Activated naive CD4-positive, alpha-beta T cell treated with anti-CD3 and anti-CD28 coated beads for 36 hours (primary cell): ENCODE measurements around the gene REG4. TPM values are rescaled to one million over a fixed set of nuclear protein-coding genes. Genes with fewer than 3 reads are reported as not detected.
A peak's percentile ranks its signal among the peaks of the same experiment; 100 is the strongest.
"Not testable (repeated sequence)": the region's sequence is repeated elsewhere in the genome, so short reads cannot be mapped to it uniquely, and the experiment has no call there.

Experiments
- CTCF ChIA-PET: fragments of 350-600 bp; sonication (Branson Sonifier 250); formaldehyde crosslinking; loops from one replicate; lab custom pipeline; 2021; ENCODE audit warnings: antibody characterized with exemption; lab: Charles Lee
- DNase-seq: peaks from one replicate; pipeline ENCODE4 v3.0.0-alpha.2; 2020
- H3K27ac Mint-ChIP-seq: one replicate; pipeline ENCODE4 v1.8.0; 2021; ENCODE audit warnings: mild to moderate bottlenecking, mixed read lengths
- H3K27me3 Mint-ChIP-seq: one replicate; pipeline ENCODE4 v1.8.0; 2021; ENCODE audit warnings: low read depth, mixed read lengths
- H3K36me3 Mint-ChIP-seq: one replicate; pipeline ENCODE4 v1.8.0; 2021; ENCODE audit warnings: low read depth, mixed read lengths
- H3K4me1 Mint-ChIP-seq: one replicate; pipeline ENCODE4 v1.8.0; 2021; ENCODE audit warnings: low read depth, mixed read lengths
- H3K4me3 Mint-ChIP-seq: one replicate; pipeline ENCODE4 v1.8.0; 2021; ENCODE audit warnings: mild to moderate bottlenecking, moderate library complexity, mixed read lengths
- H3K9me3 Mint-ChIP-seq: one replicate; pipeline ENCODE4 v1.8.0; 2021; ENCODE audit warnings: mixed read lengths
- intact Hi-C: fragments of 100-400 bp; cut with micrococcal nuclease; formaldehyde crosslinking; loops from one replicate; pipeline ENCODE4 v1.15.1; 2023
- total RNA-seq, 2 experiments: library from RNA; stranded (reverse); gene quantifications; one replicate each; pipeline ENCODE4 v1.2.3, GENCODE V29; 2021

The REG4 gene
- total RNA-seq: 1 to 10 TPM in 1 of 2 experiments, under 1 TPM in 1; 0.64 to 1.0 TPM

- Mint-ChIP-seq H3K27ac (no peak within 1 kb of the TSS), H3K4me3 (no peak within 1 kb of the TSS), H3K4me1 (peaks cover 3% of the 10 kb centered on the region), H3K9me3 (no peaks in the 10 kb centered on the region), H3K36me3 (no peaks in the 10 kb centered on the region), H3K27me3 (peaks cover 5% of the 10 kb centered on the region)
- no peak for DNase-seq
- CTCF ChIA-PET: no interaction called here
- intact Hi-C loops: no loop called here
Observed at GRCh38 chr1:119811387-119811786, at the start of gene REG4. REG4 (minus strand) TSS chr1:119811460; CDS start chr1:119808769, 2,691 bp downstream.

DNA sequence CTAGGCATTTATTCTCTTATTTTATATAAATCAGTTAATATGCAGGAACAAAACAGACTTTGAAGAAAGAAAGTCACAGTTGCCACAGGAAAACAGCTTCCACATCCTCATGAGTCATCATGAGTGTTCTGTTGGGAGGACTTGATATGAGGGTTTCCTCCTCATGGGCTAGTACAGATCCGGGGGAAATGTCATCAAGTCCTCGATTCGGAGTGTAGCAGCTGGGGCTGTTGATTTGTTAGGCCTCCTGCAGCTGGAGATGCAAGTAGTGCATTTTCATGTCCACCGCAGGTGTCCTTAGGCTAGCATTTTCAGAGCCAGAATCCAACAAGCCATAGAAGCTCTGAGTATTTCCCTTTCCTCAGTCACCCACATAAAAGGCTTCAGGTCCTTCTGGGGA, 48.4 kb upstream of the REG4 start:
- no peak overlapping the region for H3K4me3 Mint-ChIP-seq
- peak; percentile 26 for DNase-seq
- H3K27me3 Mint-ChIP-seq: peaks cover 9% of the 10 kb centered on the region
- H3K27ac Mint-ChIP-seq: no peak overlapping the region
- CTCF ChIA-PET: interaction anchor here (1.2 to 4.0 kb wide), 3 partner anchors 10 to 115 kb away, joined by 3 to 15 read pairs (median 3); no protein-coding TSS in a partner anchor
- H3K4me1 Mint-ChIP-seq: peaks cover 12% of the 10 kb centered on the region
- intact Hi-C loops: no loop called here
- no peaks in the 10 kb centered on the region for H3K36me3 Mint-ChIP-seq
- H3K9me3 Mint-ChIP-seq: no peaks in the 10 kb centered on the region

GRCh38 chr1:119858556-119859214, 47.4 kb upstream of the REG4 start:
- H3K9me3 Mint-ChIP-seq, H3K27ac Mint-ChIP-seq, DNase-seq, H3K36me3 Mint-ChIP-seq, H3K27me3 Mint-ChIP-seq, H3K4me3 Mint-ChIP-seq, intact Hi-C loops: not testable (repeated sequence)
- H3K4me1 Mint-ChIP-seq: peaks cover 12% of the 10 kb centered on the region
- CTCF ChIA-PET: interaction anchor here (1.2 to 4.0 kb wide), 4 partner anchors 11 to 114 kb away, joined by 3 to 15 read pairs (median 3); no protein-coding TSS in a partner anchor

DNA sequence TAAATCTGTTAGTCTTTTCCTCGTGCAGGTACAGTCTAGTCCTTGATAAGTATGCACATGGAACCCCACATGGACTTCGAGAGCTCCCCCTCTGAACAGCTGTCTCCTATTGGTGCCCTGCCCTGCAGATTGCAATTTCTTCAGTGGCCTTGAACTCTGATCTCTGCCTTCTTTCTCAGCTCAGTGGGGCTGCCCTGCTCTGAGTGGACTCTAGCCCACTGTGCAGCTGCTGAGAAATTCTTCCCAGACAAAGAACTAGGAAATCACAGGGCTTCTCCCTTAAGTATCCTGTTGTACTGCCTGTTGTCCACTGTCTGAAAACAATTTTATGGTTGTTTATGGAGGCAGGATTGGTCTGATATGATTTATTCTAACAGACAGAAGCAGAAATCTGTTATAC, 46.9 kb upstream of the REG4 start:
- CTCF ChIA-PET: interaction anchor here (1.5 to 4.0 kb wide), 3 partner anchors 11 to 33 kb away, joined by 3 to 15 read pairs (median 3); no protein-coding TSS in a partner anchor
- H3K27me3 Mint-ChIP-seq: peaks cover 6% of the 10 kb centered on the region
- H3K4me1 Mint-ChIP-seq: peaks cover 12% of the 10 kb centered on the region
- no peak overlapping the region for H3K4me3 Mint-ChIP-seq
- H3K9me3 Mint-ChIP-seq: no peaks in the 10 kb centered on the region
- no peak overlapping the region for H3K27ac Mint-ChIP-seq
- H3K36me3 Mint-ChIP-seq: no peaks in the 10 kb centered on the region
- intact Hi-C loops: no loop called here
- DNase-seq: no peak

DNA sequence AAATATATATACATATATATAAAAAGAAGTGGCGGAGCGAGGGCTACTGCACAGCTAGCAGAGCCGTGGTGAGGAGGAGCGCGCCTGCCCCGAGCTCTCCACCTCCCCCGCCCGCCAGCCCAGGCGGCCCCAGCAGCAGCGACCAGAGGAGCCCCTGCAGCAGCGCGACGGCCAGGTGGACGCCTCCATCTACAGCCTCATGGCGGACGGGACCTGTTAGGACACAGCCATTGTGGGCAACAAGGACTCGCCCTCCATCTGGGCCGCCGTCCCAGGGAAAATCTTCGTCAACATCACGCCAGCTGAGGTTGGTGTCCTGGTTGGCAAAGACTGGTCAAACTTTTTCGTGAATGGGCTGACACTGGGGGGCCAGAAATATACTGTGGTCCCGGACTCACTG, 41.9 kb upstream of the REG4 start:
- Mint-ChIP-seq H3K4me3 (no peak overlapping the region), H3K4me1 (no peaks in the 10 kb centered on the region), H3K27ac (no peak overlapping the region), H3K9me3 (no peaks in the 10 kb centered on the region), H3K27me3 (peaks cover 3% of the 10 kb centered on the region), H3K36me3 (no peaks in the 10 kb centered on the region)
- no peak for DNase-seq
- CTCF ChIA-PET: no interaction called here
- intact Hi-C loops: no loop called here

DNA sequence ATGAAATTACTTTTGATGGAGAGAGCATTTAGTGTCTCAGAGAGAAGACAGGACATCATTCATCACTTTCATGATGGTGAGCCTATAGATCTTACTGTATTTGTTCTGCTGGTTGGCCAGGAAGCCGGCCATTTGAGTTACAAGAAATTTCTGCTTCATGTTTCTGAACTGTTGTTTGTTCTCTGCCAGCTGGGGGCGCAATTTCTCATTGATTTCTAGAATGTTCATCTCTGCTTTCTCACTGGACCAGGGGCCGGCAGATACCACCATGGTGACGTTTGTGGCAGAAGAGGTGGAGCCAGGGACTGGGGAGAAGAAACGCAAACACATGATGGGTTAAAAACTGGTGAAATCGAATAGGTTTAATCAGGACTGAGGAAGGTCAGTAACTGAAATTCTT, 32.9 kb upstream of the REG4 start:
- DNase-seq: peak; percentile 13
- H3K36me3 Mint-ChIP-seq, CTCF ChIA-PET, intact Hi-C loops, H3K4me1 Mint-ChIP-seq, H3K27ac Mint-ChIP-seq, H3K4me3 Mint-ChIP-seq, H3K9me3 Mint-ChIP-seq, H3K27me3 Mint-ChIP-seq: not testable (repeated sequence)

GRCh38 chr1:119841306-119841705, 30.0 kb upstream of the REG4 start:
- Mint-ChIP-seq H3K4me1 (peaks cover 2% of the 10 kb centered on the region), H3K9me3 (no peaks in the 10 kb centered on the region), H3K27ac (no peak overlapping the region), H3K27me3 (peaks cover 8% of the 10 kb centered on the region), H3K36me3 (no peaks in the 10 kb centered on the region), H3K4me3 (no peak overlapping the region)
- no peak for DNase-seq
- CTCF ChIA-PET: interaction anchor here (1.1 kb wide), 2 partner anchors 31 to 95 kb away, joined by 3 read pairs; no protein-coding TSS in a partner anchor
- intact Hi-C loops: no loop called here

- H3K27ac Mint-ChIP-seq: no peak overlapping the region
- H3K4me3 Mint-ChIP-seq: no peak overlapping the region
- CTCF ChIA-PET: interaction anchor here (1.1 kb wide), 2 partner anchors 32 to 96 kb away, joined by 3 read pairs; no protein-coding TSS in a partner anchor
- intact Hi-C loops: no loop called here
- no peaks in the 10 kb centered on the region for H3K9me3 Mint-ChIP-seq
- no peaks in the 10 kb centered on the region for H3K36me3 Mint-ChIP-seq
- H3K27me3 Mint-ChIP-seq: peaks cover 8% of the 10 kb centered on the region
- DNase-seq: no peak
- peaks cover 2% of the 10 kb centered on the region for H3K4me1 Mint-ChIP-seq
Observed at GRCh38 chr1:119840745-119841144, 29.5 kb upstream of the REG4 start.

DNA sequence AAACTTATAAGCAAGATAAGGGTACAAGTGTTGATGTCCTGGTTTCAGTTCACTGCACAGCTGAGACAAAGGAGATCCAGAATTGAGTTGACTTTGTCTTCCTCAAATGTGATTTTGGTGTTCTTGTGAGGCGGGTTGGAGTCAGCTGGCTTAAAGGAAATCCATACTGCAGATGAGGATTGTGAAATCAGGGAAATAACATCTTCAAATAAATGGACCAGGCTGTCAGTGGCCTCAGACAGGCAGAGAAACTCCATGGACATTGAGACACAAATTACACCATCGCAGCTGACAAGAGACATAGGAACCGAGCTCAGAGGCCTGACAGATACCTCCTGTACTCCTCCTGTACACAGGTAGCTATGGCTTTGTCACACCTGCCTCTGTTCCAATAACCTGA, 27.0 kb upstream of the REG4 start:
- H3K4me3 Mint-ChIP-seq: no peak overlapping the region
- H3K27me3 Mint-ChIP-seq: peaks cover 8% of the 10 kb centered on the region
- H3K4me1 Mint-ChIP-seq: peaks cover 2% of the 10 kb centered on the region
- CTCF ChIA-PET: interaction anchor here (0.9 kb wide), 2 partner anchors 11 to 13 kb away, joined by 3 to 4 read pairs; no protein-coding TSS in a partner anchor
- H3K27ac Mint-ChIP-seq: no peak overlapping the region
- DNase-seq: no peak
- intact Hi-C loops: no loop called here
- H3K9me3 Mint-ChIP-seq: no peaks in the 10 kb centered on the region
- H3K36me3 Mint-ChIP-seq: no peaks in the 10 kb centered on the region

- Mint-ChIP-seq H3K4me3 (no peak overlapping the region), H3K4me1 (peaks cover 2% of the 10 kb centered on the region), H3K27ac (no peak overlapping the region), H3K9me3 (peaks cover 2% of the 10 kb centered on the region), H3K36me3 (no peaks in the 10 kb centered on the region), H3K27me3 (peaks cover 4% of the 10 kb centered on the region)
- intact Hi-C loops: no loop called here
- CTCF ChIA-PET: interaction anchor here (0.6 to 2.0 kb wide), 2 partner anchors 18 to 26 kb away, joined by 3 to 5 read pairs; no protein-coding TSS in a partner anchor
- no peak for DNase-seq
Observed at GRCh38 chr1:119834990-119835389, 23.7 kb upstream of the REG4 start.

DNA sequence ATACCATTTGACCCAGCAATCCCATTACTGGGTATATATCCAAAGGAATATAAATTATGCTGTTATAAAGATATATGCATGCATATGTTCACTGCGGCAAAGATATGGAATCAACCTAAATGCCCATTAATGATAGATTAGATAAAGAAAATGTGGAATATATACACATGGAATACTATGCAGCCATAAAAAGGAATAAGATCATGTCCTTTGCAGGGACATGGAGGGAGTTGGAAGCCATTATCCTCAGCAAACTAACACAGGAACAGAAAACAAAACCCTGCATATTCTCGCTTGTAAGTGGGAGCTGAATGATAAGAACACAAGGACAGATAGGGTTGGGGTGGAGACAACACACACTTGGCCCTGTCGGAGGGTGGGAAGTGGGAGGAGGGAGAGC, 19.8 kb upstream of the REG4 start:
- DNase-seq: no peak
- Mint-ChIP-seq H3K4me3 (no peak overlapping the region), H3K4me1 (no peaks in the 10 kb centered on the region), H3K36me3 (no peaks in the 10 kb centered on the region), H3K9me3 (peaks cover 2% of the 10 kb centered on the region), H3K27me3 (peaks cover 2% of the 10 kb centered on the region), H3K27ac (no peak overlapping the region)
- CTCF ChIA-PET: no interaction called here
- intact Hi-C loops: no loop called here

GRCh38 chr1:119829625-119830024, 18.4 kb upstream of the REG4 start:
- no peak overlapping the region for H3K27ac Mint-ChIP-seq
- no peaks in the 10 kb centered on the region for H3K36me3 Mint-ChIP-seq
- intact Hi-C loops: no loop called here
- H3K4me1 Mint-ChIP-seq: no peaks in the 10 kb centered on the region
- no peak overlapping the region for H3K4me3 Mint-ChIP-seq
- CTCF ChIA-PET: interaction anchor here (3.2 kb wide), 1 partner anchor 21 kb away, joined by 8 read pairs; no protein-coding TSS in a partner anchor
- peaks cover 2% of the 10 kb centered on the region for H3K9me3 Mint-ChIP-seq
- DNase-seq: no peak
- H3K27me3 Mint-ChIP-seq: peaks cover 2% of the 10 kb centered on the region

DNA sequence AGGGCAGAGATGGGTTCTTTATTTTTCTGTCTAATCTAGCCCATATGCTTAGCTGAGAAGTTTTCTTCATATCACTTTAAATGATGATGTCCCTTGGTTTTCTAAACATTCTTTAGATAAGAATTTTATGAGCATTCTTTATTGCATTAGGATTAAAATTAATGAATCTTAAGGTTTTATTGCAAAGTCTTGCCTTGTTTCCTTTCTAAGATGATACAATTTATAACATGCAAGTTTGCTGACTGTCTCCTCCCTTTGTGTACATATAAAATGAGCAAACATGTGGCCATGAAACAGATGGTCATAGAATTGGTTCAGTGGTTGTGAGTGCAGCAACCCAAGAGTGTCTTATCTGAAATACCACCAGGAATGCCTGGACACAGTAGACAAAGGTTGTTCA, 17.7 kb upstream of the REG4 start:
- intact Hi-C loops, H3K4me1 Mint-ChIP-seq, H3K36me3 Mint-ChIP-seq, H3K27ac Mint-ChIP-seq, H3K27me3 Mint-ChIP-seq, H3K9me3 Mint-ChIP-seq, DNase-seq, H3K4me3 Mint-ChIP-seq: not testable (repeated sequence)
- CTCF ChIA-PET: interaction anchor here (3.2 kb wide), 1 partner anchor 20 kb away, joined by 8 read pairs; no protein-coding TSS in a partner anchor
